ENCODE measurements around the gene SHB.

SHB gene

DNA sequence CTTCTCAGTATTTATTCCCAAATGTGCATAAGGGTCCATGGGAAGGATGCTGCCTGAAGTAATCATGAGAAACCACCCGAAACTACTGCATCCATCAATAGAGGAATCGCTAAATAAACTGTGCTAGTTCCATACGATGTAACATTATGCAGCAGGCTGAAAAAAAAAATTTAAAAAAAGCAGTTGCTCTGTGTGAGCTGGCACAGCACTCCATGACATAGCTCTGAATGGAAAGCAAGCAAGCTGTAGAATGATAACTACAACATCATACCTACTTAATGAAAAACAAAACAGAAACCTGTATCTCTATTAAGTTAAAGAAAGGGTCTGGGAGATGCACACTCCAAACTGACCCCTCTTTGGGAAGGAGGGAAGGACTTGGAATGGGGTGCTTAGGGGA is 49.3 kb downstream of the SHB start:
- Histone ChIP-seq H3K4me1 (ENCODE audit: low read length) (no peaks in the 10 kb centered on the region), H3K27me3 (ENCODE audit: low read depth, low read length) (no peaks in the 10 kb centered on the region), H3K9me3 (ENCODE audit: insufficient read depth, low read length) (no peaks in the 10 kb centered on the region), H4K20me1 (ENCODE audit: insufficient read depth, low read length) (no peaks in the 10 kb centered on the region), H2AFZ (ENCODE audit: low read depth, low read length) (no peak overlapping the region), H3K4me3 (ENCODE audit: low read length) (no peak overlapping the region), H3K79me2 (ENCODE audit: low read length) (no peaks in the 10 kb centered on the region), H3K27ac (ENCODE audit: low read length) (no peak overlapping the region), H3K9ac (ENCODE audit: low read length) (no peak overlapping the region), H3K36me3 (replicated peaks; ENCODE audit: low read depth, low read length) (no peaks in the 10 kb centered on the region), H3K4me2 (ENCODE audit: low read length) (no peak overlapping the region)
- TF ChIP-seq, protein P1, sequence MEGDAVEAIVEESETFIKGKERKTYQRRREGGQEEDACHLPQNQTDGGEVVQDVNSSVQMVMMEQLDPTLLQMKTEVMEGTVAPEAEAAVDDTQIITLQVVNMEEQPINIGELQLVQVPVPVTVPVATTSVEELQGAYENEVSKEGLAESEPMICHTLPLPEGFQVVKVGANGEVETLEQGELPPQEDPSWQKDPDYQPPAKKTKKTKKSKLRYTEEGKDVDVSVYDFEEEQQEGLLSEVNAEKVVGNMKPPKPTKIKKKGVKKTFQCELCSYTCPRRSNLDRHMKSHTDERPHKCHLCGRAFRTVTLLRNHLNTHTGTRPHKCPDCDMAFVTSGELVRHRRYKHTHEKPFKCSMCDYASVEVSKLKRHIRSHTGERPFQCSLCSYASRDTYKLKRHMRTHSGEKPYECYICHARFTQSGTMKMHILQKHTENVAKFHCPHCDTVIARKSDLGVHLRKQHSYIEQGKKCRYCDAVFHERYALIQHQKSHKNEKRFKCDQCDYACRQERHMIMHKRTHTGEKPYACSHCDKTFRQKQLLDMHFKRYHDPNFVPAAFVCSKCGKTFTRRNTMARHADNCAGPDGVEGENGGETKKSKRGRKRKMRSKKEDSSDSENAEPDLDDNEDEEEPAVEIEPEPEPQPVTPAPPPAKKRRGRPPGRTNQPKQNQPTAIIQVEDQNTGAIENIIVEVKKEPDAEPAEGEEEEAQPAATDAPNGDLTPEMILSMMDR (IDR thresholded peaks at IDR 0.05; ENCODE audit: low read depth, low read length): no peak
- TF ChIP-seq EZH2phosphoT487 (IDR thresholded peaks at IDR 0.05; ENCODE audit: low read depth): no peak

DNA sequence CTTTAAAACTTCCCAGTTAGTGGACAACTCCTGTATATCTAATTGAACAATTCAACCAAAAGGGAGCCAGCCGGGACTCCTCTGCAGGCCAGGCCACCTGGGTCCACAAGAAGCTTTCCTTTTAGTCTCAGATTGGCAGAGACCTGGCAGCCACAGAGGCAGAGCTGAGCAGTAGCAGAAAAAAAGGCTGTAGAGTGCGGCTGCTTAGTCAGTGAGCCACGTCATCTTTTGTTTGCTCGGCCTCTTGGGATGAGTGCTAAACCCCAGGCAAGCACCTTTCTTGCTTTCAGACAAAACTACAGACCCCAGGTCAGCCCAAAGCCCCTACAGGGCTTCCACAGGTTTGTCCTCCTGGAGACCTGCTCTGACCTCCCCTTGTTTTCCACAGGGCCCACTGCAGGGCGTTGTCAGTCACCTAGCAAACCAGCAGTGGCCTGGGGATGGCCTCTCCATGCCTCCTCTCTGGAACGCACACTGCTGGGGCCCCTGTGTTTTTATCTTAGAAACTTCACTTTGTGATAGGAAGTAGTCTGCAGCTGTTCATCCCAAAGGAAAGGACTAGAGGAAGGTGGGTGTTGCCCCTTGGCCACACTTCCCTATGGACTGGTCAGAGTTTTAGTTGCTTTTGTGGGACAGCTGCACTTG is 49.9 kb downstream of the SHB start:
- H3K27ac ChIP-seq (ENCODE audit: low read length): no peak overlapping the region

DNA sequence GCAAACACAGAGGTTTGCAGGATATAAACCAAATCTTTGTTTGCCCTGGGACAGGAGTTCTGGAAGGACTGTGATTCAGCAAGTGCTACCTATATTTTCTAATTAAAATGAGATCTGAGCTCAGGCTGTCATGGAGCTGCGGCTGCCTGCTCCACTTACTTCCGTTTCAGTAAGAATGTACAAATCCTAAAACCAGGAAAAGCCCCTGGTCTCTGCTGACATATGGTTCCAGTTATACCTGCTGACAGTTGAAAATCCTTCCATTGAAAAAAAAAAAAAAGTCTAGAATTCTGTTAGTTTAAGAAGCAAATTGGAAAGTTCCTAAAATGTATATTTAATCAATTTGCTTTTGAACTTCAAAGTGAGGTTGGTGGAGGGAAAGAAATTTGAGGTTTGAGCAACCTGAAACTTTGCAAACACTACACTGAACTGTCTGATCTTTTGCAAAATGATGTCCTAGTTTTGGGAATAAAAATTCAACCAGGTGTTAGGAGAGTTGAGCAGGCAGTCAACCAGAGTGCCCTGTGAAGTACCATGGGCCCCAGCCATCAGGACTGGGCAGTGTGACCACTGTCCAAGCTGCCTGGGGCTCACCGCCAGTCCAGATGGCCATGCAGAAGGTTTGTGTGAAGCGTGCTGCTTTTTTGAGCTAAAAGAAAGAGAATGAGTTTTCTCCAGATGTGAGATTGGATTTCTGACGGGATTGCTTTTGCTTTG is 50.6 kb downstream of the SHB start:
- TF ChIP-seq EZH2phosphoT487 (IDR thresholded peaks at IDR 0.05; ENCODE audit: low read depth): no peak
- TF ChIP-seq, protein P1 (IDR thresholded peaks at IDR 0.05; ENCODE audit: low read depth, low read length): no peak
- no peak overlapping the region for H3K4me3 ChIP-seq (ENCODE audit: low read length)
- H3K4me2 ChIP-seq (ENCODE audit: low read length): no peak overlapping the region
- H3K4me1 ChIP-seq (ENCODE audit: low read length): no peaks in the 10 kb centered on the region
- no peaks in the 10 kb centered on the region for H3K79me2 ChIP-seq (ENCODE audit: low read length)
- no peaks in the 10 kb centered on the region for H3K36me3 ChIP-seq (replicated peaks; ENCODE audit: low read depth, low read length)
- H3K9ac ChIP-seq (ENCODE audit: low read length): no peak overlapping the region
- H2AFZ ChIP-seq (ENCODE audit: low read depth, low read length): no peak overlapping the region
- no peaks in the 10 kb centered on the region for H3K27me3 ChIP-seq (ENCODE audit: low read depth, low read length)
- no peak overlapping the region for H3K27ac ChIP-seq (ENCODE audit: low read length)
- H4K20me1 ChIP-seq (ENCODE audit: insufficient read depth, low read length): no peaks in the 10 kb centered on the region
- H3K9me3 ChIP-seq (ENCODE audit: insufficient read depth, low read length): no peaks in the 10 kb centered on the region

More for the DNA sequence above, 49.9 kb downstream of the SHB start:
- Histone ChIP-seq H3K9me3 (ENCODE audit: insufficient read depth, low read length) (no peaks in the 10 kb centered on the region), H3K9ac (ENCODE audit: low read length) (no peak overlapping the region), H3K79me2 (ENCODE audit: low read length) (no peaks in the 10 kb centered on the region), H3K4me3 (ENCODE audit: low read length) (no peak overlapping the region), H3K36me3 (replicated peaks; ENCODE audit: low read depth, low read length) (no peaks in the 10 kb centered on the region), H4K20me1 (ENCODE audit: insufficient read depth, low read length) (no peaks in the 10 kb centered on the region), H3K4me1 (ENCODE audit: low read length) (no peaks in the 10 kb centered on the region), H2AFZ (ENCODE audit: low read depth, low read length) (no peak overlapping the region), H3K27me3 (ENCODE audit: low read depth, low read length) (no peaks in the 10 kb centered on the region), H3K4me2 (ENCODE audit: low read length) (no peak overlapping the region)
- TF ChIP-seq EZH2phosphoT487 (IDR thresholded peaks at IDR 0.05; ENCODE audit: low read depth): no peak
- TF ChIP-seq, protein P1 (IDR thresholded peaks at IDR 0.05; ENCODE audit: low read depth, low read length): no peak

DNA sequence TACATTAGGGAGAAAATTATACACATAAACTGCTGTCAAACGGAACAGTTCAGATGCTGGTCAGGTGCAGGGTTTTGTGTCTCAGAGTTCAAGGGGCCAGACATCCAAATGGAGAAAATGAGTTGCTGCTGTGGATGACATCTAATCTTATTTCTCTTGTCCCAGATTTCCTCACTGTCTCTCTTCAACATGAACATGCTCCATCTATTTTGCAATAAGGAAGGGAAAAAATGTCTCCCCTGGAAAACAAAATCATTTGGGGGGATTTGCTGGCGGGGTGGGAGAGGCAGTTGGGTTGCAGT is 51.2 kb downstream of the SHB start:
- TF ChIP-seq EZH2phosphoT487 (IDR thresholded peaks at IDR 0.05; ENCODE audit: low read depth): no peak
- TF ChIP-seq, protein P1 (IDR thresholded peaks at IDR 0.05; ENCODE audit: low read depth, low read length): no peak
- no peak overlapping the region for H3K4me3 ChIP-seq (ENCODE audit: low read length)
- no peak overlapping the region for H2AFZ ChIP-seq (ENCODE audit: low read depth, low read length)
- H3K36me3 ChIP-seq (replicated peaks; ENCODE audit: low read depth, low read length): no peaks in the 10 kb centered on the region
- no peak overlapping the region for H3K27ac ChIP-seq (ENCODE audit: low read length)
- no peaks in the 10 kb centered on the region for H4K20me1 ChIP-seq (ENCODE audit: insufficient read depth, low read length)
- H3K9me3 ChIP-seq (ENCODE audit: insufficient read depth, low read length): no peaks in the 10 kb centered on the region
- no peaks in the 10 kb centered on the region for H3K79me2 ChIP-seq (ENCODE audit: low read length)
- no peaks in the 10 kb centered on the region for H3K4me1 ChIP-seq (ENCODE audit: low read length)
- H3K4me2 ChIP-seq (ENCODE audit: low read length): no peak overlapping the region
- no peaks in the 10 kb centered on the region for H3K27me3 ChIP-seq (ENCODE audit: low read depth, low read length)
- no peak overlapping the region for H3K9ac ChIP-seq (ENCODE audit: low read length)
